Measurements from ENCODE around the gene PIEZO2. TPM values are rescaled to one million over a fixed set of nuclear protein-coding genes. Genes with fewer than 3 reads are reported as not detected.
"Not testable (repeated sequence)": the region's sequence is repeated elsewhere in the genome, so short reads cannot be mapped to it uniquely, and the experiment has no call there.

Gene PIEZO2
- polyA plus RNA-seq, 1 experiment, result 4.6 TPM

DNA sequence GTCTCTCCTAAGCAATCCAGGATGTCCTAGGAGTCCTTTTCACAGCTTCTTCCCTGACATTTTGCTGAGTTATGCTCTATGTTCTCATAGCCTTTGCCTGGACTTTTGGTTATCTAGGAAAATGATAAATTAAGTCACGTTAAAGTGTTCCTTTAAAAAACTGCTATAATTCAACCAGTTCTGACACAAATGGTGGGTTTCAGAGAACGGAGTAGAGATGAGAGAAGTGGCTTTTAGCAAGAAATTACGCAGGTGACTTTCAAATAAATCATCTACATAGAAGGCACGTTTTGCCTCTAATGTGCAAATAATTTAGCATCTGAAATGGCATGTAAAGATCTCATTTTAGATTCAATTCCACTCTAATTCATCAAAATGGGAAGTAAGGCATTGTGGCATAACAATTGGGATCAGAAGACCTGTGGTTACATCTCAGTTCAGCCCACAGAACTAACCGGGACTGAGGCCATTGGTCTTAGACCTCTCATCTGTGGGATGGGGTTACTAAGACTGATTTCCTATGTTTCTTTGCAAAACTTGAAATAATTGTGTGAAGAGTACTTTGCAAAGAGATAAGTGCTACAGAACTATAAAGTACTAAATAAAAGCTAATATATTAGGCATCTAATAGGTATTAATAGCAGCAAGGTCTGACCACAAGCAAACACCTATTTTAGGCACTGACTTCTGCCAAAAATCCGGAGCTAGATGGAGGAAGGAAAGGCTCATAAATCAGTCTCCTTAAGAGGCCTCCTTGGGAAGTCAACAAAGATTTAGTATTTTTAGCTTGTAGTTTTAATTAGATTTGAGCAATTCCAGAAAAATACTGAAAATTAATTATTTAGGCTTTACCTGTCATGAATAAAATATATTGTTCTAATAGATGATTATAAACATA, 211.4 kb downstream of the PIEZO2 start:
- Histone ChIP-seq H3K4me3 (ENCODE audit: low read depth, low read length) (no peak overlapping the region), H3K27me3 (ENCODE audit: control insufficient read depth, insufficient read depth, low read length) (no peaks in the 10 kb centered on the region), H3K36me3 (ENCODE audit: control insufficient read depth, insufficient read depth, low read length) (no peaks in the 10 kb centered on the region)
- ChIA-PET CTCF (interaction anchor here (1.3 kb wide), 1 partner anchor 10 kb away, joined by 3 read pairs; no protein-coding TSS in a partner anchor), POLR2A (no interaction called here)
- no peak for DNase-seq (ENCODE audit: low read depth)
- no peak for TF ChIP-seq CTCF (IDR thresholded peaks at IDR 0.05; ENCODE audit: insufficient read depth, low read depth, low read length)

DNA sequence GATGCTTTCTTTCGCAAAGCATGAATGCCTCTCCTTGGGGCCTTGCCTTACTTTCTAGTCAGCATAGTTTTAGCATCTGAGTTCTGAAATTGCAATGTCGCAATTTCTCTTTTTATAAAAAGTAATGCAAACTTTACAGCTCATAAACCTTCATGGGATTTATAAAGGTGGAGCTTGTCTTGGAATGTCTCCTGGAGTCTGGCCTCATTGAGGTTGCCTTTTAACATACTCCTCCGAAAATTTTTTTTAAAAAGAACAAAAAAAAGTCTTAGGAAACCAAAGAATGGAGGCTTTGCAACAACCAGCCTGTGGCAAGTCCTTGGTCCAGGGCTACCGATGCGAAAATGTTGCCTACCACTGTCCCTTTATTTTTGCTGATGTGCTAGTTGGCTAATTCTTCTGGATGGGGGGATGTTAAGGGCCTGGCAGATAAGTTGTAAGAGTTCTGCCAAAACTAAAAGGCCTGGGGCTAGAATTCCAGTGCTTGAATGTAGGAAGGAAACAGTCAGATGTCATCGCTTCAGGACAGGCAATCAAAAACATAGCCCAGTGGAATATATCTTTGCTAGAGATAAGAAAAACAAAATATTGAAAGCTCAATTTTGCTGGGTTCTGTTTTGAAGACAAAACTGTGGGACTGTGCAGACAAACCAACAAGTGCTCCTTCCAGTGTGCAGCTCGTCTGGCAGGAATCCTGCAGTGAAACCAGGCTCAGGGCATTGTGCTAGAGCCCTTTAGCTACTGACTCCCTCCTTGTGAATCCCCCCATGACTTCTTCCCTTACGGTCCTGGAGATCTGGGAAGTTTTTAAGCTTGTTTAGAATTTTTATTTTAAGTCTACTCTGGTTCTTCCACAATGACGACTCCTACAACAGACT, 213.0 kb downstream of the PIEZO2 start:
- Histone ChIP-seq H3K36me3 (ENCODE audit: control insufficient read depth, insufficient read depth, low read length) (no peaks in the 10 kb centered on the region), H3K27me3 (ENCODE audit: control insufficient read depth, insufficient read depth, low read length) (no peaks in the 10 kb centered on the region), H3K4me3 (ENCODE audit: low read depth, low read length) (no peak overlapping the region)
- ChIA-PET POLR2A (no interaction called here), CTCF (interaction anchor here (1.3 kb wide), 1 partner anchor 9 kb away, joined by 3 read pairs; no protein-coding TSS in a partner anchor)
- no peak for TF ChIP-seq CTCF (IDR thresholded peaks at IDR 0.05; ENCODE audit: insufficient read depth, low read depth, low read length)
- DNase-seq (ENCODE audit: low read depth), result peak; percentile 28

- H3K4me3 ChIP-seq (ENCODE audit: low read depth, low read length), result no peak overlapping the region
- DNase-seq (ENCODE audit: low read depth), result no peak
- no peak for TF ChIP-seq CTCF (IDR thresholded peaks at IDR 0.05; ENCODE audit: insufficient read depth, low read depth, low read length)
- ChIA-PET POLR2A (no interaction called here), CTCF (no interaction called here)
- no peaks in the 10 kb centered on the region for H3K36me3 ChIP-seq (ENCODE audit: control insufficient read depth, insufficient read depth, low read length)
- H3K27me3 ChIP-seq (ENCODE audit: control insufficient read depth, insufficient read depth, low read length), result no peaks in the 10 kb centered on the region
Measured at GRCh38 chr18:10935588-10935987, 213.8 kb downstream of the PIEZO2 start.

- DNase-seq (ENCODE audit: low read depth); CTCF ChIA-PET; H3K36me3 ChIP-seq (ENCODE audit: control insufficient read depth, insufficient read depth, low read length); H3K4me3 ChIP-seq (ENCODE audit: low read depth, low read length); H3K27me3 ChIP-seq (ENCODE audit: control insufficient read depth, insufficient read depth, low read length); POLR2A ChIA-PET: not testable (repeated sequence)
Measured at GRCh38 chr18:10933648-10934047, 215.7 kb downstream of the PIEZO2 start.

GRCh38 chr18:10930076-10930475, 219.3 kb downstream of the PIEZO2 start:
- H3K27me3 ChIP-seq (ENCODE audit: control insufficient read depth, insufficient read depth, low read length), result no peaks in the 10 kb centered on the region
- no peak for DNase-seq (ENCODE audit: low read depth)
- no peak for TF ChIP-seq CTCF (IDR thresholded peaks at IDR 0.05; ENCODE audit: insufficient read depth, low read depth, low read length)
- ChIA-PET POLR2A (no interaction called here), CTCF (no interaction called here)
- H3K4me3 ChIP-seq (ENCODE audit: low read depth, low read length), result no peak overlapping the region
- H3K36me3 ChIP-seq (ENCODE audit: control insufficient read depth, insufficient read depth, low read length), result no peaks in the 10 kb centered on the region

Measured in BJ (cell line).